H1 (cell line): Measurements from ENCODE around the gene UTS2B.

ENCODE experiments used
- ASH2L ChIP-seq: fragments of 200-600, 300-600 bp; sonication (generic); IDR thresholded peaks from one replicate; pipeline ENCODE4 v1.7.1; 2017; ENCODE audit warnings: low read length
- CEBPB ChIP-seq: IDR thresholded peaks from 2 replicates; pipeline ENCODE4 v1.6.1; 2012; ENCODE audit warnings: low read depth, low read length
- CTCF ChIP-seq, 3 experiments: IDR thresholded peaks; 1 replicate in 2 of 3; 2 replicates in 1 of 3; pipeline versions ENCODE4 v1.5.1 to v1.6.1; 2011; ENCODE audit warnings: low read length in 3 of 3, mild to moderate bottlenecking in 3 of 3, inconsistent platforms in 2 of 3, low read depth in 1 of 3, moderate library complexity in 1 of 3; ENCODE audit not compliant: insufficient read depth in 1 of 3; ENCODE audit errors: control extremely low read depth in 1 of 3
- EP300 ChIP-seq, 2 experiments: IDR thresholded peaks; 1 replicate in 1 of 2; 2 replicates in 1 of 2; pipeline ENCODE4 v1.6.1; 2011 to 2012; ENCODE audit warnings: low read depth in 2 of 2, low read length in 2 of 2, mild to moderate bottlenecking in 2 of 2, borderline replicate concordance in 1 of 2, inconsistent platforms in 1 of 2, moderate library complexity in 1 of 2
- POLR2A ChIP-seq, 2 experiments: IDR thresholded peaks; 1 replicate in 1 of 2; 2 replicates in 1 of 2; pipeline ENCODE4 v1.6.1; 2011; ENCODE audit warnings: low read depth in 2 of 2, low read length in 2 of 2, mild to moderate bottlenecking in 2 of 2; ENCODE audit errors: control extremely low read depth in 1 of 2
- POLR2AphosphoS5 ChIP-seq: IDR thresholded peaks from 2 replicates; pipeline ENCODE4 v1.6.1; 2011; ENCODE audit warnings: low read depth, low read length
- SIX5 ChIP-seq: IDR thresholded peaks from 2 replicates; pipeline ENCODE4 v1.6.1; 2011; ENCODE audit warnings: mild to moderate bottlenecking, low read depth, low read length
- YY1 ChIP-seq: IDR thresholded peaks from 2 replicates; pipeline ENCODE4 v1.6.1; 2011; ENCODE audit warnings: low read depth, mild to moderate bottlenecking, low read length
- ZNF274 ChIP-seq: IDR thresholded peaks from 2 replicates; pipeline ENCODE4 v1.7.0; 2012; ENCODE audit warnings: low read length, borderline replicate concordance; ENCODE audit errors: extremely low read depth

DNA sequence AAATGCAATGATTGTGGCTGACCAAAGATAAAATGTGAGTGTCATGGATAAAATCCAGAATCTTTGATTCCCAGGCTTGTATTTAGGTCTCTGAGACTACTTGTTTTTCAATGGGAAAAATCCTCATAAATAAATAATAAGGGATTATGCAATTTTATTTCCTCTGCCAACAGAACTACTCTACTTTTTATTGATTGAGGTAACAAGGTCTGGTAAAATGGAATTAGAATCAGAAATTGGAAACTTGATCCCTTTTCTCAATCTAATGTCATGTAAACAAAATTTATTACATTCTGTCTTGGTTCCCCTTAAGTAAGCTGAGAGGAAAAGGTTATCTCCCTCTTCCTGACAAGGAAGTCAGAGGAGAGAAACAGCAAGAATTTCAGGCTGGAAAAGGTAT is 49.4 kb downstream of the UTS2B start:
- no peak for TF ChIP-seq CTCF (IDR thresholded peaks at IDR 0.05; ENCODE audit: control extremely low read depth in 1 of 3, insufficient read depth in 1 of 3, low read depth in 1 of 3, low read length in 3 of 3)
- no peak for TF ChIP-seq POLR2A (IDR thresholded peaks at IDR 0.05; ENCODE audit: control extremely low read depth in 1 of 2, low read depth in 2 of 2, low read length in 2 of 2)
- no peak for TF ChIP-seq SIX5
- no peak for TF ChIP-seq ASH2L
- no peak for TF ChIP-seq POLR2AphosphoS5
- no peak for TF ChIP-seq YY1
- TF ChIP-seq ZNF274, result no peak
- no peak for TF ChIP-seq CEBPB
- no peak for TF ChIP-seq EP300 (IDR thresholded peaks at IDR 0.05; ENCODE audit: borderline replicate concordance in 1 of 2, low read depth in 2 of 2, low read length in 2 of 2)
